MM.1S (cell line): ENCODE results near the gene LPCAT1.

ENCODE experiments used
- EZH2 ChIP-seq: fragments of 300-600 bp; sonication (generic); optimal IDR thresholded peaks from 2 replicates; pipeline ENCODE3; 2017; ENCODE audit warnings: low read depth, mild to moderate bottlenecking, antibody characterized with exemption, low read length, mixed read lengths
- EZH2phosphoT487 ChIP-seq: fragments of 300-600 bp; sonication (generic); IDR thresholded peaks from 2 replicates; pipeline ENCODE4 v1.6.1; 2018; ENCODE audit warnings: antibody characterized with exemption, low read length
- TF ChIP-seq, protein P1 (sequence below): fragments of 300-600 bp; sonication (generic); IDR thresholded peaks from 2 replicates; pipeline ENCODE4 v1.5.1; 2016; ENCODE audit warnings: antibody characterized with exemption, low read length, mixed read lengths

DNA sequence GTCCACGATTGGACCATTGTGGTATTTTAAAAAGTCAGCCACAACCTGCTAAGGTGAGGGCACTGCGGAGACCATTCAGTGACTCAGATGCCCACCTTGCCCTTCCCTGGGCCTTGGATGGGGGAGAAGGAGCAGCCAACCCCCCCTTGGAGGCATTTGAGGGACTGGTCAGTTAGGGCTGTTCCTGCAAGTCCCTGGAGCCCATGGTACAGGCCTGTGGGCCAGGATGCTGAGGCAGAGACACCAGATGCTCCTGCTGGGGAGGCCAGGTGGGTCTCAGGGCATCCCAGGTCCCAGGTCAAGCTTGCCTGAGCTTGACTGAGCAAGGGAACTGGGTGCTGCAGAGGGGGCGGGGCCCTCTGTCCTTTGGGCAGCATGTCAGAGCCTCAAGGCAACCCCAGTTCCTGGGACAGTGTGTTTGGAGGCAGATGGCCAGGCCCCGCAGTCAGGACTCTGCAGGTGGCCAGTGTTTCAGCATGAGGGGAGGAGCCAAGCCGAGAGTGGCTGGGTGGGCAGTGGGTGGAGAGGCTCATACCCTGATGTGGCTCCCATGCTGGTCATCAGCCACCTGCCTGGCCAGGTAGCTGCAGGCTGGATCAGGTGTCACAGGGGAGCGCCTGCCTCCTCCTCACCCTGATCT lies 106.1 kb downstream of the LPCAT1 start:
- TF ChIP-seq, protein P1, sequence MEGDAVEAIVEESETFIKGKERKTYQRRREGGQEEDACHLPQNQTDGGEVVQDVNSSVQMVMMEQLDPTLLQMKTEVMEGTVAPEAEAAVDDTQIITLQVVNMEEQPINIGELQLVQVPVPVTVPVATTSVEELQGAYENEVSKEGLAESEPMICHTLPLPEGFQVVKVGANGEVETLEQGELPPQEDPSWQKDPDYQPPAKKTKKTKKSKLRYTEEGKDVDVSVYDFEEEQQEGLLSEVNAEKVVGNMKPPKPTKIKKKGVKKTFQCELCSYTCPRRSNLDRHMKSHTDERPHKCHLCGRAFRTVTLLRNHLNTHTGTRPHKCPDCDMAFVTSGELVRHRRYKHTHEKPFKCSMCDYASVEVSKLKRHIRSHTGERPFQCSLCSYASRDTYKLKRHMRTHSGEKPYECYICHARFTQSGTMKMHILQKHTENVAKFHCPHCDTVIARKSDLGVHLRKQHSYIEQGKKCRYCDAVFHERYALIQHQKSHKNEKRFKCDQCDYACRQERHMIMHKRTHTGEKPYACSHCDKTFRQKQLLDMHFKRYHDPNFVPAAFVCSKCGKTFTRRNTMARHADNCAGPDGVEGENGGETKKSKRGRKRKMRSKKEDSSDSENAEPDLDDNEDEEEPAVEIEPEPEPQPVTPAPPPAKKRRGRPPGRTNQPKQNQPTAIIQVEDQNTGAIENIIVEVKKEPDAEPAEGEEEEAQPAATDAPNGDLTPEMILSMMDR = no peak
- TF ChIP-seq EZH2 (no peak), EZH2phosphoT487 (no peak)
